H1 (cell line): ENCODE results near the gene SCNN1G. TPM values are rescaled to one million over a fixed set of nuclear protein-coding genes. Genes with fewer than 3 reads are reported as not detected.

Source experiments
- CHD1 ChIP-seq: IDR thresholded peaks from 2 replicates; pipeline ENCODE4 v1.6.1; 2012; ENCODE audit warnings: low read depth, low read length, improper control_type of control experiment
- HDAC6 ChIP-seq: IDR thresholded peaks from one replicate; pipeline ENCODE4 v1.7.1; 2012; ENCODE audit warnings: low read depth, mild to moderate bottlenecking, inconsistent platforms, low read length, moderate library complexity
- SAP30 ChIP-seq: fragments of 300-600 bp; sonication (generic); IDR thresholded peaks from 2 replicates; pipeline ENCODE4 v1.7.1; 2012; ENCODE audit warnings: low read length, moderate library complexity, mild to moderate bottlenecking, inconsistent platforms; ENCODE audit not compliant: insufficient read depth, insufficient replicate concordance
- polyA plus RNA-seq, 7 experiments: library from polyadenylated mRNA; depleted of rRNA in 3 of 7; stranded (reverse) in 5 of 7; unstranded in 2 of 7; fragments of >200 nt in 5 of 7; fragments of 200-250 nt in 2 of 7; gene quantifications; 1 replicate in 5 of 7; 2 replicates in 1 of 7; 4 replicates in 1 of 7; pipeline versions ENCODE4 v1.2.1 to v1.2.3, GENCODE V29; 2011 to 2013; ENCODE audit warnings: missing spikeins in 2 of 7, mixed read lengths in 2 of 7
- total RNA-seq: library from RNA; stranded (reverse); fragmentation: NEBNext Ultra II Directional; extraction: Animal tissue kit (Norgen Biotek cat#: 25700); gene quantifications from 2 replicates; pipeline ENCODE4 v1.2.1, GENCODE V29; 2021

SCNN1G gene
- total and polyA plus RNA-seq, 2 of the 8 experiments (the other 6 are each of a cell fraction or from before 2014, with no cell fraction given): 0.73 to 1.1 TPM

- TF ChIP-seq HDAC6 (no peak), CHD1 (no peak), SAP30 (no peak)
These were observed 48.3 kb upstream of the SCNN1G start (continued) for GRCh38 chr16:23134274-23134673.
